Activated CD4-positive, alpha-beta T cell treated with anti-CD3 and anti-CD28 coated beads for 24 hours (primary cell): ENCODE results near the gene MACROD2.
"Not testable (repeated sequence)": the region's sequence is repeated elsewhere in the genome, so short reads cannot be mapped to it uniquely, and the experiment has no call there.

Experiments used
- DNase-seq, 2 donors: peaks; one replicate each; pipeline ENCODE4 v3.0.0-alpha.2; 2020; ENCODE audit warnings: low read depth in 2 of 2

The MACROD2 gene

GRCh38 chr20:15512916-15513315 is 1517.6 kb downstream of the MACROD2 start:
- no peak for DNase-seq

DNA sequence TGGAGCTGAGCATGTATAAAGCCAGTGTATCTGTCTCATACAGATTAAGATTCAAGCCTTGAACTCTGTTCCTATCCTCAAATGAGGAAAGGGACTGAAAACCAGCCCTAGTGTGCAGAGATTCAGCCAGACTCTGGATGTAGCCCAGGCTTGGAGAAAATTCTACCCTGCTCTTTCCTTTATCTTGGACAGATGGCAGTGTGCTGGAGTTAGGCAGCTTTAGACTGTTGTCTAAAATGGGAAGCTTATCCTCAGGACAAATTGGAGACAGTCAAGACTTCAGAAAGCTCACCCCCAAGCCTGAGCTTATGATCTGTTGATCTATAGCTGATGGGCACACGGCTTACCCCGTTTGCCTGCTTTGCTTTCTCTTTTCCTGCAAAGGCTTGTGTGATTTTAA is 1520.4 kb downstream of the MACROD2 start:
- no peak for DNase-seq

DNA sequence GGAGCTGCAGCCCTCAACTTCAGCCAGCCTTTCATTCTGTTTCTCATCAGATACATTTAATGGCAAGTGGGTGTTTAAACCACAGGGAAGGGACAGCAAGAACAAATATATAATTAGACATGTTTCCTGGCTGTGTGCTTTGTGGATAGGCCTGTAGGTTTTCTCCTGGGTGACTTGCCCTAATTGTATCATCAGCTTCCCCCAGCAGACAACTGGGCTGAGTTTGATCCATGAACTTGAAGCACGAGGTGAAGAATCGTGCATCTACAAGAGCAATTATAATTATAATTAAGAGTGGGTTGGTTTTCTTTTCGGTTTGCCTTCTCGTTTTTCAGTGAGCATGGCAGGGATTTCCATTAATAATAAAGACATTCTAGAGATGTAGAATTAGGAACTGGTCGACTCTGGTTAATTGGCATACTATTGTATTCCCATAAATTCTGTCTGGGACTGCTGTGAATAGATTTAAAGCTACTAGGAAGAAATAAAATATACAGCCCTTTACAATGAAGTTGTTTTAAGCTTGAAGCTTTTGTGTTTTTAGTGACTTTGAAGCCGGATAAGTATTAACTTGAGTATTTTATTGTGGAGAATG is 1525.7 kb downstream of the MACROD2 start:
- DNase-seq: no peak

DNA sequence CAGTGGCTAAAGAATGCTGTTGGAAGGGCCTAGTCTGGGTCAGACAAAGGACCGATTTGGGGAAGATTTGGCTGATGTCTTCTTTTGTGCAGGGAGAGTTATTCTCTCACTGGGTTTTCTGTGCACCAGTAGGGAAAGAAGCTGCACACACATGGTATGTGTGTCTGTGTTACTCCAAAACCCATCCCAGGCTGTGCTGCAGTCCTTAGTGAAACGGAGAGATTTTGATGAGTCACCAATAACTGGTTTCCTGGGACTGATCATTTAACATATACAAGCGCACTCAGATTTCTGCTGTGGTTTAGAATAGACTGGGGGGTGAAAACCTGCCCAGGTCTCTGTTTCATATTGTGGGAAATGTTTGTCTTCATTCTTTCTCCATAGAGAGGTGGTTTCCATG is 1528.1 kb downstream of the MACROD2 start:
- DNase-seq: no peak

DNA sequence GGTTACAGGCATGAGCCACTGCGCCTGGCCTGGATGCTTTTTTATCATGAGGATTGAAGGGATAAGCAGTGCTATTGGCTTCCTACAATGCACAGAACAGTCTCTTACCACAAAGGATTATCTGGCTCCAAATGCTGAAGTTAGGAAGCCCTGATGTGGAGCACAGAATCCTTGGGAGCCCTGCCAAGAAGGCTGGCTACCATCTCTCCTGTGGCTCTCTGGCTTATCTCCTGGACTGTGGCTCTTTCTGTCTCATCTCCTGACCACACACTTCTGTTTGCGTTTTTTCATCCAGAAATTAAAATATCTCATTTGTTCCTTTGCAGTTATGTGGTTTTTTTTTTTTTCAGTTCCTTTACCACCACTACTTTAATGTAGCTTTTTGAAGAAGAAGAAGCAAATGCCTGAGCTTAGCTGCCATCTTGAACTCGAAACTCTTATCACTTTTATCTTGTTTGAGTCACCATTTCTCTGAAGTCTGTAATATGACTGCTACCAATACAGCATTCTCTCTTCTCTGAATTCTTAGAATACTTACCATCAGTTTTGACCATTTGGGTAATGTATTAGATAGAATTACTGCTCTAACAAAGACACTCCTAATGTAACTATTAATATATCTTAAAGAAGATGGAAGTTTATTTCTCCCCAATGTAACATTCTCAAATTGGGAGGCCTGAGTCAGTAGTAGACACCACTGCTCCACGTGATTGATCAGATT is 1533.2 kb downstream of the MACROD2 start:
- DNase-seq: no peak

GRCh38 chr20:15535863-15536262 is 1540.5 kb downstream of the MACROD2 start:
- DNase-seq: no peak

GRCh38 chr20:15537200-15537599 is 1541.9 kb downstream of the MACROD2 start:
- not testable (repeated sequence) for DNase-seq

DNA sequence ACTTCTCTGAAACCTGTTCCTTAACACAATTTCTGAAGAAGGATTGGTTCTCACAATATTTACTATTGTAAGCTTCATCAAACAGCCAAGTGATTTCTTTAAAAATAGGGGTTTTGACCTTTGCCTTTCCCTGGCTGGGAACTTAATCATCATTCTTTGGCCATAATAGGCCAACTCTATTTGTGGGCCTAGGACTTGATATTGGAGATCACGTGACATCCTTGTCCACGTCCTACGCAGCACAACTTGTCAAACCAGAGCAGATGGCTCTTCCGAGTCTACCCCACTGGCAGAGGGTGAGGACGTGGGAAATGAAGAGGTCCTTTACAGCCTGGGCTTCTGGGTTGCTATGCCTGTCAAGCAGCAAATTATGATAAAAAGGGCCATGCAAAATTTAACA is 1547.3 kb downstream of the MACROD2 start:
- DNase-seq: no peak

- DNase-seq: no peak
Observed at GRCh38 chr20:15544742-15545141, 1549.4 kb downstream of the MACROD2 start.

- DNase-seq: no peak
Observed at GRCh38 chr20:15546525-15547023, 1551.3 kb downstream of the MACROD2 start.

DNA sequence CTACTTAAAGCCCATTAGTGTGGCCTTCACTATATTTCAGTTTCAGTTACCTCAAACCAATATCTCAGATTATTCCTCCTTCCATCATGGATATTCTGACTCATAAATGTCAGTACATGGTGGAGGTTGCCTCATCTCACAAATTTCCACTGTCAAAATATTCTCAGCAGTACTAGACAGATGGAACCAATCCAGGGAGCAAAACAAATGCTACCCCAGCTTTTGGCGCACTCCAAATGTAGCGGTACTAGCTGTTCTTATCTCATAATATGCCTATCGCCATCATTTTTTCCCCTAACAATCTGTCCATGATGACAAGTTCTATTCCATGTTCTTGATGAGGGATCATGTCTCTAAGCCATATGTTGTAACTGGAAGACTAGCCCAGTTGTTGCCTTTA is 1551.8 kb downstream of the MACROD2 start:
- no peak for DNase-seq

DNA sequence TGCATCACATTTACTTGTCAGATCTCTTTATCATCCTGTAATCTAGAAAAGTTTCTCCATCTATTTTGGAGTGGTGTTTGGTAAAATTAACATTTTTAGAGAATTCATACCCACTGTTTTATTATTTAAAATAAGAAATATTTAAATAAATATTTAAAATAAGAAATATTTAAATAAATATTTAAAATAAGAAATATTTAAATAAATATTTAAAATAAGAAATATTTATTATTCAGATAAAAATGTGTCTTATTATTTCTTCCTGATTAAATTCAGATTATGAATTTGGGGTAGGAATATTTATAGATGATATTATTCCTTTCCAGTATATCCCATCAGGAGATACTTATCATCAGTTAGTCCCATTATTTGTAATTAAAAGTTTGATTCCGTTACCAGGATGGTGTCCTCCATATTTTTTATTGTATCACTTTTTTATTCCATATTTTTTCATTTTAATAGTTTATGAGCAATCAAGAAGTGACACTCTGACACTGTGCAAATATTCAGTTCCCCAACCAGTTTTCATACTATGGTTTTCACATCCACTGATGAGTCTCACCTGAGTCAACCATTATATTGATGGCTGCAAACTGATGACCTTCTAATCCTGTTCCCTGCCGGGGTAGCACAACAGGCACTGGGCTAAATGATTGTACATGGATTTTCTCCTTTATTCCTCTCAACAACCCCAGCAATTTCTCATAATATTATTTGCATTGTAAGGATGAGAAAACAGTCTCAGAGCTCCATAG is 1555.0 kb downstream of the MACROD2 start:
- no peak for DNase-seq

- DNase-seq: no peak
Observed at GRCh38 chr20:15555913-15556312, 1560.6 kb downstream of the MACROD2 start.

DNA sequence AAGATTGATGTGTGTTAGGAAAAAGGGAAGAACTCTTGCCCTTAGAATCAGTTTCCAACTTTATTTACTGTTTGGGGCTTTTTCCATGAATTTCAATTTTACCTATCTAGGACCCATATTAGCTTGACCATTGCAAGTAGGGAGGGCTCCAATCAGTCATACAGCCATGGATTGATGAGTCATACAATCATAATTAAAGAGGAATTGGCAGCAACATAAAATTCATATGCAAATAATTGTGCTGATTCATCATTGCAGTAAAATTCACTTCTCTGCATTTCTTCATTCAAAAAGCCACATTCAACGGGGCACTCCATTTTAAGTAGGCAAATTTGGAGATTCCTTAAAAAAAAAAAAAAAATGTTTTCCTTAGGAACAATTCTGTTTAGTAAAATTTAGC is 1561.6 kb downstream of the MACROD2 start:
- DNase-seq: no peak

DNA sequence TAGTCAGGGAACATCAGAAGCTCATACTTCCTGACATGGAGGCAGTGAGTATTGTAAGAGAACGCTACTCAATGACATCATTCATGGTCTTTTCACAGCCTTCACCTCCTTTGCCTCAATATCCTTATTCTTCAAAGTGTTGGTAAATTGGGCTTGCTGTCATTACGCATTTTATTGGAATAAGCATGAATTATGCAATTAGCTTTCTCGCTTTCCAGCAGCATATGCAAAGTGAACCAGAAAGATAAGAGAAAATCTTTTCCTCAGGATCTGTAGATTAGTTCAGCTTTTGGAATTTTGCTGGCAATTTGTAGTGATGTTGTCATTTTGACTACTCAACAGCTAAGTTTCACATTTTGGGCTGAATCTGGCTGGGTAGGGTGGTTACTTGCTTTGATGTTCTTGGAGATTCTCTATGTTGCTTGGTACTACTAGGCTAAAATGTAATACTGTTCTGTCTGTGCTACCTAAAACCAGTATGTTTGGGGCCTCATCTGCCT is 1565.8 kb downstream of the MACROD2 start:
- DNase-seq: no peak

DNA sequence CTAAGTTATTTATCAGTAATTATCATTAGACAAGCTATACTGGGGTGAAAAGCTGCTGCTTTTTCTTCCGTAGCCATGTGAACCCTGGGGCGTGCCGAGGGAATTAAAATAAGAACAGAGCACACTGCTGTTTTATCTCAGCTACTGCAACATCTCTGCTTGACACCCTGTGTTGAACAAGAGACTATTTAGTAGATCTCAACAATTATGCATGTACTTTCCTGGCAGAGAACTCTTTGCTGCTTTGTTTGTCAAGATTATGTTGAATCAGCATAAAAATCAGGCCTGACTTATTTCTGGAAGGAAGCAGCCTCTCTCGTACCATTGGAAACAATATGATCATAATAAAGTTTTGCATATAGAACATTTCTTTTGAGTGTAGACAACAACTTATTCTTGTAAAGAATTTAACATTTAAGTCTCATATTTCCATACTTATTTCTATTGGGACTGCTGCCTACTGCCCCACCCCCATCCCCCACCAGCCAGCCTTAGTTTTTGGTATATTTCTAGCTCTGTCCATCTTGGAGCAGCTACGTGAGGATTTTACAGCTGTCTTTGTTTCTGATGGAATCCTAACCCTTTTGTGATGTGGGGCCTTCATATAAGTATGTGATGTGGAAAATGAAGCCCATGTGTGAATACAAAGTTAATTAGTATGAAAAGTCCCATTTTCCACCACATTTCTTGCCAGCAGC is 1566.5 kb downstream of the MACROD2 start:
- DNase-seq: no peak

- DNase-seq: no peak
Observed at GRCh38 chr20:15563836-15564235, 1568.5 kb downstream of the MACROD2 start.

- DNase-seq: no peak
Observed at GRCh38 chr20:15564981-15565380, 1569.7 kb downstream of the MACROD2 start.

DNA sequence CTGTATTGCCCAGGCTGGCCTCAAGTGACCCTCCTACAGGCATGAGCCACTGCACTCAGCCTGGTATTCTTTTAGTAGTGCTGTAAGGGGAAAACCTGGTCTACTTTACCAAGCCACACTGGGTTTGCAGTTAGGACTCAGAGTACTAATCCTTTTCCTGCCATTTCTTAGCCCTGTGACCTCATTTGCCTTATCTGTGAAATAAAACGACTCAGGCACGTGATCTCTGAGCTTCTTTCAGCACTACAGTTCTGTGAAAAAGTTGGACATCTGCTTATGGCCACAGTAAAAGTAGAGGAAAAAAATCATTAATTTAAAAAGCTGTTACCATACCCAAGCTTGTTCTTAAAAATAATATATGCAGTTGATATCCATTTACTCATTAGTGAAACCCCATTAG is 1570.5 kb downstream of the MACROD2 start:
- no peak for DNase-seq

- no peak for DNase-seq
Observed at GRCh38 chr20:15567219-15567618, 1571.9 kb downstream of the MACROD2 start.

GRCh38 chr20:15570156-15570555 is 1574.8 kb downstream of the MACROD2 start:
- no peak for DNase-seq

GRCh38 chr20:15571056-15571455 is 1575.7 kb downstream of the MACROD2 start:
- DNase-seq: no peak
